ENCODE measurements around the gene FCHSD2. TPM values are rescaled to one million over a fixed set of nuclear protein-coding genes. Genes with fewer than 3 reads are reported as not detected.

Gene FCHSD2
- total and polyA plus RNA-seq, 2 of the 13 experiments (the other 11 are each of a cell fraction or from before 2014, with no cell fraction given) = 20.5 to 24.8 TPM

GRCh38 chr11:73058989-73059674 lies 83.0 kb downstream of the FCHSD2 start (continued):
- TF ChIP-seq CEBPZ (IDR thresholded peaks at IDR 0.05; ENCODE audit: low read length) (no peak), NFKBIZ (CRISPR knock-in tag; IDR thresholded peaks at IDR 0.05) (no peak), TRIM22 (IDR thresholded peaks at IDR 0.05) (no peak)

GRCh38 chr11:73055655-73056354 lies 86.3 kb downstream of the FCHSD2 start:
- Histone ChIP-seq H3K4me3 (replicated peaks in 1 of 3; ENCODE audit: insufficient read depth in 1 of 3, low read depth in 2 of 3, low read length in 3 of 3) (no peak overlapping the region), H3K4me2 (ENCODE audit: low read depth, low read length) (no peak overlapping the region), H3K79me2 (ENCODE audit: insufficient read depth, low read length) (peaks cover 78% of the 10 kb centered on the region), H2AFZ (ENCODE audit: low read length) (no peak overlapping the region), H3K9me3 (ENCODE audit: low read length) (no peaks in the 10 kb centered on the region), H4K20me1 (ENCODE audit: insufficient read depth, low read length) (peaks cover 9% of the 10 kb centered on the region), H3K4me1 (ENCODE audit: insufficient read depth, low read length) (peaks cover 42% of the 10 kb centered on the region), H3K27me3 (ENCODE audit: control insufficient read depth in 1 of 2, insufficient read depth in 2 of 2, low read length in 2 of 2) (no peaks in the 10 kb centered on the region), H3K9ac (ENCODE audit: insufficient read depth, low read depth, low read length) (no peak overlapping the region), H3K27ac (ENCODE audit: extremely low read length, insufficient read depth, low read length) (no peak overlapping the region), H3K36me3 (replicated peaks in 1 of 2; ENCODE audit: control insufficient read depth in 1 of 2, insufficient read depth in 2 of 2, low read length in 2 of 2) (peaks cover 0 to 6% of the 10 kb centered on the region in 2 experiments; a peak in 1 of 5 replicates)
- ATAC-seq (no peak), DNase-seq (ENCODE audit: low spot score) (no peak), FAIRE-seq (no peak)
- no peak for TF ChIP-seq FOXK2 (IDR thresholded peaks at IDR 0.05)
- TF ChIP-seq NR0B2 (CRISPR knock-in tag; IDR thresholded peaks at IDR 0.05) = no peak
- no peak for TF ChIP-seq FOXM1 (CRISPR knock-in tag; IDR thresholded peaks at IDR 0.05)
- TF ChIP-seq ZNF75D (CRISPR knock-in tag; IDR thresholded peaks at IDR 0.05; ENCODE audit: borderline replicate concordance) = no peak
- BruUV-seq (replicated peaks) = no TSS peak
- in situ Hi-C loops (cut with HindIII; ENCODE audit: extremely low pct_ligation_motif_present, low pct_unique_long_range_greater_than_20kb) (no loop called here), intact Hi-C loops (cut with micrococcal nuclease; ENCODE audit: unreplicated experiment) (no loop called here)
- POLR2A ChIA-PET = no interaction called here
- WGBS (ENCODE audit: low lambda C conversion rate) = 96% methylated on average over 3 of the region's 3 CpGs
- CTCF ChIA-PET (ENCODE audit: low intra/inter-chr PET ratio, low total read pairs) = no interaction called here
